Glomerular visceral epithelial cell (primary cell): ENCODE measurements around the gene CA6.
"Not testable (repeated sequence)": the region's sequence is repeated elsewhere in the genome, so short reads cannot be mapped to it uniquely, and the experiment has no call there.

Experiments used
- DNase-seq: peaks from one replicate; pipeline ENCODE4 v3.0.0-alpha.2; 2016; ENCODE audit errors: extremely low spot score

CA6 gene

GRCh38 chr1:8969937-8970336 is 24.3 kb downstream of the CA6 start:
- no peak for DNase-seq

DNA sequence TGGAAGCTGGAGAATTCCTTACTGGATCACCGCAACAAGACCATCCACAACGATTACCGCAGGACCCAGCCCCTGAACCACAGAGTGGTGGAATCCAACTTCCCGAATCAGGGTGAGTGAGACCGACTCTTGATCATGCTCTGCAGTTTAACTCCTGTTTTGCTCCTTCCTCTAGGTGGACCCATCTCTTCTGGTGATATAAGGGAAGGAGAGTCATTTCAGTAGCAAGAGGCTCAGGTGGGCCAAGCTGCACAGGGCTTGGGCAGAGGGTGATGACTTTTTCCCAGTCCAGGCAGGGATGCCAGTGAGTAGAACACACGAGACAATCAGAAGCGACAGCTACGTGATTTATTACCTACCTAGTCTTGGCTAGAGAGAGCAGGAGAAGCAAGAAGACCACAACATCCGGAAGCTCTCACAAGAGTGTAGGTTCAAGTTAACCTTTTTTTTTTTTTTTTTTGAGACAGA is 25.2 kb downstream of the CA6 start:
- no peak for DNase-seq

DNA sequence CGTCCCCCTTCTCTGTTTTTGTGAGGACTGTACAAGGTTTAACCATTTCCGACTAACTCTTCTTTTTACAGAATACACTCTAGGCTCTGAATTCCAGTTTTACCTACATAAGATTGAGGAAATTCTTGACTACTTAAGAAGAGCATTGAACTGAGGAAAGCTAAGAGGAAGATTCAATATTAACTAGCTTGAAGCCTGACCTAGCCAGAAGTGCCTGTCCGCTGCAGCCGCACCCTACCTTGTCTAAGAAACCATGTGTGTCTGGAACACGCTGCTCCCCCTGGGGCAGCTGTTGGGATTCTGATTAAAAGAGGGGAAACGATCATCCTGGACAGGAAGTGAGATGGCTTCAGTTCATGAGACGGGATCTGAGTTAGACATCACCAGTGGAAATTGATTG is 28.9 kb downstream of the CA6 start:
- DNase-seq, result no peak

- no peak for DNase-seq
Measured at GRCh38 chr1:8976338-8976737, 30.7 kb downstream of the CA6 start.

GRCh38 chr1:8976896-8977450 is 31.3 kb downstream of the CA6 start:
- no peak for DNase-seq

DNA sequence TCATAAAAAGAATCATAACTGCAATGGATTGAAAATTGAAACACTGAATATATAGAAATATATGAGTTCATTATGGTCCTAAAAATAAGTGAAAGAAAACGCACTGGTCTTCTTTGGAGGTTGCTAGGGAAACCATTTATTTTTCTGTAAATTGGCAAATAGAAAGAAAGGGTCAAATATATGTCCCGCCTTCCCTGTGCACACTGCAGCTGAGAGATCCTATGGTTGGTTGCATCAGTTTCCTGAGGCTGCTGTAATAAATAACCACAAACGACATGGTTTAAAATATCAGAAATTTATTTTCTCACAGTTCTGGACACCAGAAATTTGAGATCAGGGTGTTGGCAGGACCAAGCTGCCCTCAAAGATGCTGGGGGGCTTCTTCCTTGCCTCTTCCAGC is 35.0 kb downstream of the CA6 start:
- no peak for DNase-seq

DNA sequence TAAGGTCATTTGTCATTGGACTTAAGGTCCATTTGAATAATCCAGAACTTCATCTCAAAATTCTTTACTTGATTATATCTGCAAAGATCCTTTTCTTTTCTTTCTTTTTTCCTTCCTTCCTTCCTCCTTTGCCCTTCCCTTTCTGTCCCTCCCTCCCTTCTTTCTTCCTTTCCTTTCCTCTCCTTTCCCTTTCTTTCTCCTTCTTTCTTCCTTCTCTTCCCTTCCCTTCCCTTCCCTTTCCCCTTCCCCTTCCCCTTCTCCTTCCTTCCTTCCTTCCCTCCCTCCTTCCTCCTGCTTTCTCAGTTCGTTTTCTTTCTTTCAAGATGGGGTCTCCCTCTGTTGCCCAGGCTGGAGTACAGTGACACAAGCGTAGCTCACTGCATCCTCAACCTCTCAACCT is 35.5 kb downstream of the CA6 start:
- DNase-seq, result no peak

DNA sequence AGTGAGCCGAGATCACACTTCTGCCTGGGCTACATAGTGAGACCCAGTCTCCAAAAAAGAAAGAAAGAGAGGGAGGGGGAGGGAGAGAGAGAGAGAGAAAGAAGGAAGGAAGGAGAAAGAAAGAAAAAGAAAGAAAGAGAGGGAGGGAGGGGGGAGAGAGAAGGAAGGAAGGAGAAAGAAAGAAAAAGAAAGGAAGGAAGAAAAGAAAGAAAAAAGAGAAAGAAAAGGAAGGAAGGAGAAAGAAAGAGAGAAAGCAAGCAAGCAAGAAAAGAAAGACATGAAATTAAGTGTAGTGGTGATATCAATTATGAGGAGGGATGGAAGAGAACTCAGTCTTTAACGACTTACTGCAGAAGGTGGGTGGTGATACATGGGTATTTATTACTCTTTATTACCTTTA is 38.5 kb downstream of the CA6 start:
- DNase-seq, result no peak

DNA sequence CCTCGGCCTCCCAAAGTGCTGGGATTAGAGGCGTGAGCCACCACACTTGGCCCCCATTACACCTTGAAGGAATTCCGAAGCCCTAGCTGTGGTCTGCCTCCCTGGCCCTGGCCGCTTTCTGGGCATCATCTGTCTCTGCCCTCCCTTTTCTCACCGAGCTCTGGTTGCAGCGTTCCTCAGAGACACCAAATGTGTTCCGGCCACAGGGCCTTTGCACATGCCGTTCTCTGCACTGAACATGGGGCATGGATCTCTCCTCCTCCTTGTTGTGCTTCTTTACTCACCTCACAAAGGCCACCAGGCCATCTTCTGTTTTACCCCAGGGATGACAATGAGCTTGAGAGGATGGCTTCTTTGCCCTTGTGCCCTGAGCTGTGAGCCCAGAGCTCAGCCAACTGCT is 39.3 kb downstream of the CA6 start:
- DNase-seq, result no peak

DNA sequence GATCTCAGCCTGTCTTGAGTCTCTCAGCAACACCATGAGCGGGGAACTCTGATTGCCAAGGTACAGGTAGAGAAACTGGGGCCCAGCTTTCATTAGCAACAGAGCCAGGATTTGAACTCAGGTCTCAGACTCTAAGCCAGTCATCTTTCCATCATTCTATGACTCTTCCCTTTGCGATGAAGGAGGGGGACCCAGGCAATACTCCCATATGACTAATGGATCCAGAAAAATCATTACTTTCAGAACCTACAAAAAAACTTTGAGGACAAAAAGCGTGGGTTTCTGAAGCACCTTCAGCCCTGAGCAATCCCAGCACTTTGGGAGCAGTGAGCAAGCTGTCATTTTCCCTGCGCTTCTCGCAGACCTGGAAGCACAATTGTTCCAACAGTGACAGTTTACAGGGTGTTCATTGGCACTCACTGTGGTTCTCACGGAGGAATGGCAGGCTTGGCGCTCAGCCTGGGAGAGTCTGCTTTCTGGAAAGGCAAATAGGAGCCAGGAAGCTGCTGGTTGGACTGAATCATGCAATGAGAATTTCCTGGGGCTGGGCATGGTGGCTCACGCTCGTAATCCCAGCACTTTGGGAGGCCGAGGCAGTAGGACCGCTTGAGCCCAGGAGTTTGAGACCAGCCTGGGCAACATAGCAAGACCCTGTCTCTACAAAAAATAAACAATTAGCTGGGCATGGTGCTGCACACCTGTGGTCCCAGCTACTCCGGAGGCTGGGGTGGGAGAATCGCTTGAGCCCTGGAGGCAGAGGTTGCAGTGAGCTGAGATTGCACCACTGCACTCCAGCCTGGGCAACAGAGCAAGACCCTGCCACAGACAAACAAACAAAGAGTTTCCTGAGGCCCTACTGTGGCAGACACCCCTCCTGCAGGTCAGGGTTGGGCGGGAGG is 40.5 kb downstream of the CA6 start:
- peak; percentile 81 for DNase-seq

DNA sequence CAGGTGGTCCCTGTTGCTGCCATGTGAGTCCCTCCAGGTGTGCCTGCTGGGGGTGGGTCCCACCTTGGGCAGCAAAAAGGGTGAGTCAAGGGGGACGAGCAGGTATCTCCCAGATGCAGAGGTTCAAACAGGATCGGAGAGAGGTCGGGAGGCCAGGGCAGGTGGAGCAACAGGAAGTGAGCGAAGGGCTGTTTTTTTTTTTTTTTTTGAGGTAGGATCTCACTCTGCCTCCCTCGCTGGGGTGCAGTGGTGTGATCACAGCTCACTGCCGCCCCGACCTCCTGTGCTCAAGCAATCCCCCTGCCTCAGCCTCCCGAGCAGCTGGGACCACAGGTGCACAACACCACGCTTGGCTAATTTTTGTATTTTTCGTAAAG is 41.1 kb downstream of the CA6 start:
- no peak for DNase-seq

- peak; percentile 50 for DNase-seq
Measured at GRCh38 chr1:8987881-8988617, 42.4 kb downstream of the CA6 start.

GRCh38 chr1:8988618-8988967 is 42.9 kb downstream of the CA6 start:
- no peak for DNase-seq

DNA sequence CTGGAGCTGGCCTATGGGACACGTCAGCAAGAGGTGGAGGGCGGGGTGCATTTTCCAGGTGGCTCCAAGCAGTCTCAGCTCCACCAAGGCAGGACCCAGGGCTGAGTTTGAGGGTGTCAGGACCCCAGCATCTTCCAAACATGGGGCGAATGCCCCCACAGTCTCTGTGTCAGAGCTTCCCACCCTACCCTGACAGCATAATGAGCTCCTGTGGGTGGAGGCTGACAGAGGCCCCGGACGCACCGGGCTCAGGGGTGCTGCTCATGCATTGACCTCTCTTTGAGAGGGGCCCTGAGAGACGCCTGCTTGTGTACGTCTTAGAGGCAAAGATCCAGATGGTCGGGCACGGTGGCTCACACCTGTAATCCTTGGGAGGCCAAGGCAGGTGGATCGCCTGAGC is 43.4 kb downstream of the CA6 start:
- no peak for DNase-seq

- DNase-seq, result no peak
Measured at GRCh38 chr1:8989821-8990220, 44.2 kb downstream of the CA6 start.

- DNase-seq, result no peak
Measured at GRCh38 chr1:8992936-8993687, 47.4 kb downstream of the CA6 start.

GRCh38 chr1:8993962-8994675 is 48.5 kb downstream of the CA6 start:
- DNase-seq, result not testable (repeated sequence)

DNA sequence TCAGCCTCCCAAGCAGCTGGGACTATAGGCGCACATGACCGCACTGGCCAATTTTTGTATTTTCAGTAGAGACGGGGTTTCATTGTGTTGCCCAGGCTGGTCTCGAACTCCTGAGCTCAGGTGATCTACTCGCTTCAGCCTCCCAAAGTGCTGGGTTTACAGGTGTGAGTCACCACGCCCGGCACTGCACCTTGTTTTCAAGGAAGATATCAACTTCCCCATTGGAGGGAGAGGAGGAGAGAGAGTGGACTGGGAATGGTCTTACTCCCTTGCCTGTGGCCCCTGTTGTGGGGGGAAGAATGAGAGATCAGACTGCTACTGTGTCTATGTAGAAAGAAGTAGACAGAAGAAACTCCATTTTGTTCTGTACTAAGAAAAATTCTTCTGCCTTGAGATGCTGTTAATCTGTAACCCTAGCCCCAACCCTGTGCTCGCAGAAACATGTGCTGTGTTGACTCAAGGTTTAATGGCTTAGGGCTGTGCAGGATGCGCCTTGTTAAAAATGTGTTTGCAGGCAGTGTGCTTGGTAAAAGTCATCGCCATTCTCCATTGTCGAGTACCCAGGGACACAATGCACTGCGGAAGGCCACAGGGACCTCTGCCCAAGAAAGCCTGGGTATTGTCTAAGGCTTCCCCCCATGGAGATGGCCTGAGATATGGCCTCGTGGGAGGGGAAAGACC is 56.0 kb downstream of the CA6 start:
- DNase-seq, result not testable (repeated sequence)

DNA sequence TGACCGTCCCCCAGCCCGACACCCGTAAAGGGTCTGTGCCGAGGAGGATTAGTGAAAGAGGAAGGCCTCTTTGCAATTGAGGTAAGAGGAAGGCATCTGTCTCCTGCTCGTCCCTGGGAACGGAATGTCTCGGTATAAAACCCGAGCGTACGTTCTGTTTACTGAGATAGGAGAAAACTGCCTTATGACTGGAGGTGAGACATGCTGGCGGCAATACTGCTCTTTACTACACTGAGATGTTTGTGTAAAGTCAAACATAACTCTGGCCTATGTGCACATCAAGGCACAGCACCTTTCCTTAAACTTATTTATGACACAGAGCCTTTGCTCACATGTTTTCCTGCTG is 56.5 kb downstream of the CA6 start:
- DNase-seq, result not testable (repeated sequence)

DNA sequence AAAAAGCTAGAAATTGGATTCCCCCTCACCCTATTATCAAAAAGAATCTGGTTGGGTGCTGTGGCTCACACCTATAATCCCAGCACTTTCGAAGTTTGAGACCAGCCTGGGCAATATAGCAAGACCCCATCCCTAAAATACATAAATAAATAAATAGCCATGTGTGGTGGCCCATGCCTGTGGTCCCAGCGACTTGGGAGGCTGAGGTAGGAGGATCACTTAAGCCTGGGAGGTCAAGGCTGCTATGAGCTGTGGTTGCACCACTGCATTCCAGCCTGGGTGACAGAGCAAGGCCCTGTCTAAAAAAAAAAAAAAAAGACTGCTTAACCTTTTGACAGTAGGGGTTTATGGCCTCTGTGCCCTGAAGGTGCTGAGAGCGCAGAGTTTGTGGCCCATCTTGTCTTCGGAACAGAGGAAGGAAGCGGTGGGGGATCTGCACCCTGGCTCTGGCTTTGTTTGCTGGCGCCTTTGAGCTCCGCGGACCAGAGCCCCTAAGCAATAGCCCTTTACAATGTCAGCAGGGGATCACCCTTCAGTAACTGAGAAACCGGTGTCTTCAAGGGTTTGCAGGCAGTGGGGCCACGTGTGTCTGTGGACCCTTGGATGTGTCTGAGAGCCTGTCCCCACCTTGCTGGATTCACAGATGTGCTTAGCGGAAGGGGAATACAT is 58.5 kb downstream of the CA6 start:
- no peak for DNase-seq
